Neuronal stem cell (in vitro differentiated cells): Measurements from ENCODE around the gene ADAM30.
A peak's percentile ranks its signal among the peaks of the same experiment; 100 is the strongest.

Experiments
- DNase-seq: peaks from one replicate; pipeline ENCODE4 v3.0.0-alpha.2; 2013; ENCODE audit warnings: low spot score
- H2AFZ ChIP-seq: one replicate; pipeline ENCODE4 v1.6.1; 2013; ENCODE audit warnings: mild to moderate bottlenecking, low read length, inconsistent platforms
- H2AK5ac ChIP-seq: 2 replicates; pipeline ENCODE4 v1.6.1; 2013; ENCODE audit warnings: low read depth, mild to moderate bottlenecking, inconsistent platforms, low read length, moderate library complexity, mixed read lengths
- H2BK120ac ChIP-seq: 2 replicates; pipeline ENCODE4 v1.6.1; 2013; ENCODE audit warnings: low read depth, mild to moderate bottlenecking, inconsistent platforms, low read length, moderate library complexity, mixed read lengths
- H2BK12ac ChIP-seq: one replicate; pipeline ENCODE4 v1.6.1; 2013; ENCODE audit warnings: low read length, inconsistent platforms
- H2BK15ac ChIP-seq: 2 replicates; pipeline ENCODE4 v1.6.1; 2013; ENCODE audit warnings: mild to moderate bottlenecking, low read length, inconsistent platforms, mixed read lengths
- H2BK5ac ChIP-seq: one replicate; pipeline ENCODE4 v1.6.1; 2013; ENCODE audit warnings: inconsistent platforms, mild to moderate bottlenecking, low read length, moderate library complexity
- H3K14ac ChIP-seq: one replicate; pipeline ENCODE4 v1.6.1; 2013; ENCODE audit warnings: low read length, inconsistent platforms
- H3K18ac ChIP-seq: 2 replicates; pipeline ENCODE4 v1.6.1; 2013; ENCODE audit warnings: low read length, inconsistent platforms
- H3K23ac ChIP-seq: 2 replicates; pipeline ENCODE4 v1.6.1; 2013; ENCODE audit warnings: low read depth, mild to moderate bottlenecking, mixed read lengths, low read length, inconsistent platforms; ENCODE audit not compliant: poor library complexity
- H3K27ac ChIP-seq: replicated peaks from 3 replicates; pipeline ENCODE4 v1.5.1; 2013; ENCODE audit warnings: low read length, inconsistent platforms
- H3K27me3 ChIP-seq, 3 experiments: 2 replicates each; pipeline ENCODE4 v1.6.1; 2013; ENCODE audit warnings: low read length in 3 of 3, mild to moderate bottlenecking in 2 of 3, inconsistent platforms in 1 of 3, low read depth in 1 of 3, mixed read lengths in 1 of 3, moderate library complexity in 1 of 3; ENCODE audit not compliant: control insufficient read depth in 3 of 3, insufficient read depth in 3 of 3
- H3K36me3 ChIP-seq, 2 donors: replicated peaks in 1 of 2; 2 replicates each; pipeline ENCODE4 v1.6.1; 2013; ENCODE audit warnings: low read length in 2 of 2; ENCODE audit not compliant: control insufficient read depth in 2 of 2, insufficient read depth in 2 of 2
- H3K4ac ChIP-seq: 2 replicates; pipeline ENCODE4 v1.6.1; 2013; ENCODE audit warnings: inconsistent platforms, mild to moderate bottlenecking, low read length, moderate library complexity
- H3K4me1 ChIP-seq, 2 donors: 1 replicate in 1 of 2; 2 replicates in 1 of 2; pipeline ENCODE4 v1.6.1; 2013; ENCODE audit warnings: low read length in 2 of 2, low read depth in 1 of 2; ENCODE audit not compliant: control insufficient read depth in 2 of 2, insufficient read depth in 1 of 2
- H3K4me2 ChIP-seq: one replicate; pipeline ENCODE4 v1.6.1; 2013; ENCODE audit warnings: mild to moderate bottlenecking, low read length, inconsistent platforms; ENCODE audit not compliant: insufficient read depth, poor library complexity, severe bottlenecking
- H3K4me3 ChIP-seq, 2 donors: 2 replicates each; pipeline ENCODE4 v1.5.1; 2013; ENCODE audit warnings: low read length in 2 of 2, mild to moderate bottlenecking in 2 of 2, inconsistent platforms in 1 of 2, moderate library complexity in 1 of 2
- H3K79me1 ChIP-seq: one replicate; pipeline ENCODE4 v1.6.1; 2013; ENCODE audit warnings: low read depth, mild to moderate bottlenecking, inconsistent platforms, low read length, moderate library complexity
- H3K9ac ChIP-seq: one replicate; pipeline ENCODE4 v1.6.1; 2013; ENCODE audit warnings: mild to moderate bottlenecking, low read depth, low read length, inconsistent platforms; ENCODE audit not compliant: poor library complexity
- H3K9me3 ChIP-seq, 2 donors: replicated peaks in 1 of 2; 2 replicates each; pipeline versions ENCODE3 to v1.6.1; 2013; ENCODE audit warnings: low read length in 2 of 2, mild to moderate bottlenecking in 2 of 2, inconsistent platforms in 1 of 2, low read depth in 1 of 2, mixed read lengths in 1 of 2, moderate library complexity in 1 of 2; ENCODE audit not compliant: control insufficient read depth in 2 of 2, insufficient read depth in 1 of 2
- H4K8ac ChIP-seq: one replicate; pipeline ENCODE4 v1.6.1; 2013; ENCODE audit warnings: low read depth, mild to moderate bottlenecking, inconsistent platforms, low read length, moderate library complexity
- H4K91ac ChIP-seq: one replicate; pipeline ENCODE4 v1.6.1; 2013; ENCODE audit warnings: low read length, low read depth, mild to moderate bottlenecking, inconsistent platforms; ENCODE audit not compliant: poor library complexity
- whole genome bisulfite sequencing, 2 donors: extraction: QIAGEN DNeasy Blood & Tissue Kit; methylation state at CpG; one replicate each; pipeline ENCODE4 v1.1.7; 2013; ENCODE audit warnings: missing lambda C conversion rate in 2 of 2, mixed read lengths in 1 of 2; ENCODE audit not compliant: insufficient read length in 2 of 2, insufficient replicate concordance in 1 of 2; ENCODE audit errors: extremely low coverage in 2 of 2; 5-methylcytosine and 5-hydroxymethylcytosine counted together

Gene ADAM30

DNA sequence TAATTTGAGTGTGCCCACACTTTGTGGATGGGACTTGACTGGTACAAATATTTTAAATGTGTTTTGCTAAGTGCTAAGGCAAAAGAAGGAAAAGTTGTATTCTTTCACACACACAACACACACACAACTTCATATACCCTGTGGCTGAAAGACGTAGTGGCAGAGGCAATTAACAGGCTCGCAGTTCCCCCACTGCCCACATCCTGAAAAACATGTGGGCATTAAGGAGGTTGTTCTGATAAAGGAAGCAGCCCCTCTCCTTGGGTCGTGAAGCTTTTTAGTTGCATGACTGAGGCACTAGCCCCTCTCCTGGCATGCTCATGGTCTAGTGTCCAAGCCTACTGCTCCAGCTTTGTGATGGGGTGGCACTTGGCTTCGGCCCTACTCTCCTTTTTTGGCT is 14.3 kb upstream of the ADAM30 start:
- Histone ChIP-seq H3K4me1 (peaks cover 0 to 1% of the 10 kb centered on the region in 2 donors), H2AK5ac (no peak overlapping the region), H4K8ac (no peak overlapping the region), H3K4me3 (no peak overlapping the region), H3K27me3 (no peaks in the 10 kb centered on the region), H3K14ac (no peak overlapping the region), H3K23ac (no peak overlapping the region), H2BK15ac (no peak overlapping the region), H3K4me2 (no peak overlapping the region), H3K18ac (no peak overlapping the region), H3K27ac (no peak overlapping the region), H3K9ac (no peak overlapping the region), H3K4ac (no peak overlapping the region), H2BK5ac (no peak overlapping the region), H3K36me3 (peaks cover 13 to 32% of the 10 kb centered on the region in 2 donors), H3K9me3 (no peaks in the 10 kb centered on the region), H2BK120ac (no peak overlapping the region), H2AFZ (no peak overlapping the region), H2BK12ac (no peak overlapping the region), H4K91ac (no peak overlapping the region), H3K79me1 (no peaks in the 10 kb centered on the region)
- WGBS, 2 donors, result no CpG with 5 or more reads among the region's 4 CpGs
- DNase-seq, result no peak

- H3K36me3 ChIP-seq, result peaks cover 7 to 26% of the 10 kb centered on the region in 2 donors
- H3K18ac ChIP-seq, result no peak overlapping the region
- H4K8ac ChIP-seq, result no peak overlapping the region
- H2BK5ac ChIP-seq, result no peak overlapping the region
- H3K4me3 ChIP-seq, result no peak overlapping the region
- peaks cover 0 to 1% of the 10 kb centered on the region in 2 donors for H3K4me1 ChIP-seq
- H3K4me2 ChIP-seq, result no peak overlapping the region
- H3K79me1 ChIP-seq, result no peaks in the 10 kb centered on the region
- H3K23ac ChIP-seq, result no peak overlapping the region
- no peak for DNase-seq
- H3K14ac ChIP-seq, result no peak overlapping the region
- no peak overlapping the region for H2BK120ac ChIP-seq
- H3K4ac ChIP-seq, result no peak overlapping the region
- no peak overlapping the region for H2AK5ac ChIP-seq
- no peak overlapping the region for H3K27ac ChIP-seq
- no peak overlapping the region for H2BK12ac ChIP-seq
- no CpG with 5 or more reads among the region's 9 CpGs for WGBS, 2 donors
- no peaks in the 10 kb centered on the region for H3K27me3 ChIP-seq
- H2BK15ac ChIP-seq, result no peak overlapping the region
- H4K91ac ChIP-seq, result no peak overlapping the region
- H3K9ac ChIP-seq, result no peak overlapping the region
- no peak overlapping the region for H2AFZ ChIP-seq
- no peaks in the 10 kb centered on the region for H3K9me3 ChIP-seq
Measured at GRCh38 chr1:119909890-119910596, 13.7 kb upstream of the ADAM30 start.

DNA sequence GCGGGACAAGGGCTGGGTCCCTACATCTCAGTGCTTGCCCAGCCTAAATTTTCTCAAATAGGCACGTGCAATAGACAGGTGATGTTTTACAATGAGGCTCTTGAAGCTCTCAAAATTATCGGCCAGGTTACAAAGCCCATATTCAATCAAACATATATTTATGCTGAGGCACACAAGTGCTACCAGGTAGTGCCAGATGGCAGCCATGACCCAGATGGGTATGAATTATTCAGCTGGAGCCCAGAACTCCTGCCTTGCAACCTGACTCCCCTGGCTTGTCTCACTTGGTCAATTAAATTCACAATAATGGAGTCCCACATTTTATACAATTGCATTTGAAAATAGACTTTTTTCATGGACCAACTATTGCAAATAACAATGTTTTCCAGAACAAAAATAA is 12.3 kb upstream of the ADAM30 start:
- H3K27me3 ChIP-seq, result no peaks in the 10 kb centered on the region
- no peak overlapping the region for H4K91ac ChIP-seq
- H2AFZ ChIP-seq, result no peak overlapping the region
- H2BK15ac ChIP-seq, result no peak overlapping the region
- H3K23ac ChIP-seq, result no peak overlapping the region
- no peak overlapping the region for H2BK12ac ChIP-seq
- no peak overlapping the region for H3K9ac ChIP-seq
- no peak overlapping the region for H3K27ac ChIP-seq
- H4K8ac ChIP-seq, result no peak overlapping the region
- H3K9me3 ChIP-seq, result no peaks in the 10 kb centered on the region
- no peak overlapping the region for H3K4ac ChIP-seq
- no peak overlapping the region for H3K4me3 ChIP-seq
- no peak overlapping the region for H2AK5ac ChIP-seq
- no peak overlapping the region for H3K4me2 ChIP-seq
- H2BK120ac ChIP-seq, result no peak overlapping the region
- no CpG with 5 or more reads among the region's 3 CpGs for WGBS, 2 donors
- no peak for DNase-seq
- H3K36me3 ChIP-seq, result peaks cover 0 to 12% of the 10 kb centered on the region in 2 donors
- H3K79me1 ChIP-seq, result no peaks in the 10 kb centered on the region
- peaks cover 0 to 1% of the 10 kb centered on the region in 2 donors for H3K4me1 ChIP-seq
- H3K18ac ChIP-seq, result no peak overlapping the region
- H3K14ac ChIP-seq, result no peak overlapping the region
- H2BK5ac ChIP-seq, result no peak overlapping the region

GRCh38 chr1:119906927-119907652 is 10.8 kb upstream of the ADAM30 start:
- Histone ChIP-seq H3K4me3 (no peak overlapping the region), H4K8ac (no peak overlapping the region), H2BK120ac (no peak overlapping the region), H3K27me3 (peaks cover 0 to 9% (median 0%) of the 10 kb centered on the region in 3 experiments), H3K4me2 (no peak overlapping the region), H2AFZ (no peak overlapping the region), H2BK5ac (no peak overlapping the region), H3K14ac (no peak overlapping the region), H3K9ac (no peak overlapping the region), H4K91ac (no peak overlapping the region), H2BK12ac (no peak overlapping the region), H3K23ac (peak overlapping the region; percentile 75), H3K4ac (no peak overlapping the region), H3K9me3 (no peaks in the 10 kb centered on the region), H2BK15ac (peak overlapping the region; percentile 33), H3K36me3 (no peaks in the 10 kb centered on the region), H3K4me1 (peaks cover 0 to 1% of the 10 kb centered on the region in 2 donors), H3K27ac (no peak overlapping the region), H3K79me1 (no peaks in the 10 kb centered on the region), H2AK5ac (peak overlapping the region; percentile 32), H3K18ac (peak overlapping the region; percentile 46)
- DNase-seq, result no peak
- no CpG with 5 or more reads among the region's 4 CpGs for WGBS, 2 donors
